NCI-H1417 (cell line): Measurements from ENCODE around the gene TNRC6C.

ENCODE experiments used
- DNase-seq, 3 experiments: peaks; one replicate each; lab custom pipeline; 2025; lab: John Stamatoyannopoulos, UW

The TNRC6C gene

GRCh38 chr17:78013683-78014467, 55.4 kb downstream of the TNRC6C start:
- peak; percentile 49 to 85 (median 71) for DNase-seq

GRCh38 chr17:78014646-78015045, 56.1 kb downstream of the TNRC6C start:
- DNase-seq = peak in 1 of 3 experiments; percentile 38

GRCh38 chr17:78016852-78017251, 58.3 kb downstream of the TNRC6C start:
- DNase-seq = no peak

- peak in 1 of 3 experiments; percentile 63 for DNase-seq
Measured at GRCh38 chr17:78019367-78019975, 61.0 kb downstream of the TNRC6C start.

- no peak for DNase-seq
Measured at GRCh38 chr17:78019976-78020716, 61.6 kb downstream of the TNRC6C start.

GRCh38 chr17:78020717-78021108, 62.2 kb downstream of the TNRC6C start:
- DNase-seq = no peak

- no peak for DNase-seq
Measured at GRCh38 chr17:78022425-78022824, 63.9 kb downstream of the TNRC6C start.

GRCh38 chr17:78023042-78023441, 64.5 kb downstream of the TNRC6C start:
- no peak for DNase-seq

- no peak for DNase-seq
Measured at GRCh38 chr17:78026381-78026780, 67.9 kb downstream of the TNRC6C start.

- peak in 1 of 3 experiments; percentile 26 for DNase-seq
Measured at GRCh38 chr17:78027121-78027520, 68.6 kb downstream of the TNRC6C start.

- no peak for DNase-seq
Measured at GRCh38 chr17:78029697-78030096, 71.2 kb downstream of the TNRC6C start.

- DNase-seq = no peak
Measured at GRCh38 chr17:78031435-78031834, 72.9 kb downstream of the TNRC6C start.

GRCh38 chr17:78032166-78032565, 73.7 kb downstream of the TNRC6C start:
- DNase-seq = no peak

GRCh38 chr17:78034429-78035091, 76.1 kb downstream of the TNRC6C start:
- no peak for DNase-seq

GRCh38 chr17:78037280-78037679, 78.8 kb downstream of the TNRC6C start:
- DNase-seq = no peak

GRCh38 chr17:78038748-78039288, 80.3 kb downstream of the TNRC6C start:
- peak in 2 of 3 experiments; percentile 20 to 68 for DNase-seq

GRCh38 chr17:78039581-78039980, 81.1 kb downstream of the TNRC6C start:
- DNase-seq = no peak

- peak; percentile 24 to 83 (median 76) for DNase-seq
Measured at GRCh38 chr17:78040440-78041385, 82.2 kb downstream of the TNRC6C start.

- DNase-seq = peak in 1 of 3 experiments; percentile 59
Measured at GRCh38 chr17:78041386-78042179, 83.1 kb downstream of the TNRC6C start.

- no peak for DNase-seq
Measured at GRCh38 chr17:78042542-78042941, 84.0 kb downstream of the TNRC6C start.
